GM04503 (cell line): Measurements from ENCODE around the gene TMPRSS9.
"Not testable (repeated sequence)": the region's sequence is repeated elsewhere in the genome, so short reads cannot be mapped to it uniquely, and the experiment has no call there.

Experiments
- DNase-seq: peaks from one replicate; pipeline ENCODE4 v3.0.0-alpha.2; 2012; ENCODE audit warnings: low read depth

TMPRSS9 gene

DNA sequence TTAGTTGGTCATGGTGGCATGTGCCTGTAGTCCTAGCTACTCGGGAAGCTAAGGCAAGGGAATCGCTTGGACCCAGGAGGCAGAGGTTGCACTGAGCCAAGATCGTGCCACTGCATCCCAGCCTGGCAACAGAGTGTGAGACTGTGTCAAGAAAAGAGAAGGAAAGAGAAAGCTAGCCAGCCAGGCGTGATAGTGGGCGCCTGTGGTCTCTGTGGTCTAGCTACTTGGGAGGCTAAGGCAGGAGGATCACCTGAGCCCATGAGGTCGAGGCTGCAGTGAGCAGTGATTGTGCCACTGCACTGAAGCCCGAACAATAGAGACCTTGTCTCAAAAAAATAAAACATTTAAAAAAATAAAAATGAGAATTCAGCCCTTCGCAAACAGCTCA lies 34.0 kb downstream of the TMPRSS9 start:
- no peak for DNase-seq

DNA sequence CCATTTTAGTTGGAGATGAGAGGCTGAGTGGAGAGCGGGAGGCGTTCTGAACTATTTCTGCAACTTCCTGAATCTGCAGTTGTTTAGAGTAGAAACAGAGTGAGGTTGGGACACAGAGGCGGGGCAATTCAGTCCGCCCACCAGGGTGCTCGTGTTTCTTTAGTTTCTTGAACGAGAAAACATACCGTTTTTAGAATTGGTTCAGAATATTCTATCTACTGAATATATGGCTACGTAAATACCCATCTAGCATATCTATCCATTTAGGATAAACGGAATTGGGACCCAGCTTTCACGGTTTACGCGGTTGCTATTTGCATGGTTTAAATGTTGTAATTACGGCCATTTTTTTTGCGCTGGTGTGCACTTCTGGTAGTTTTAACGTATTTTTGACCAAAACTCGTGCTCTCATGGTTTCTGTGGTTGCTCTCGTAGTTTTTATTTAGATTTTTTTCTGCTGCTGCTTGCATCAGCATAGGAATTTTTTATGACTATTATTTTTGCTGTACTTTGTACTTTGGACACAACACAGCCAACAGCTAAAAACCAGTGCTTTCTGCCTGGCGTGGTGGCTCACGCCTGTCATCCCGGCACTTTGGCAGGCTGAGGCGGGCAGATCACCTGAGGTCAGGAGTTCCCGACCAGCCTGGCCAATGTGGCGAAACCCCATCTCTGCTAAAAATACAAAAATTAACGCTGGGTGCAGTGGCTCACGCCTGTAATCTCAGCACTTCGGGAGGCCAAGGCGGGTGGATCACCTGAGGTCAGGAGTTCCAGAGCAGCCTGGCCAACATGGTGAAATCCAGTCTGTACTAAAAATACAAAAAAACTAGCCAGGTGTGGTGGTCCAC lies 34.6 kb downstream of the TMPRSS9 start:
- DNase-seq: no peak

DNA sequence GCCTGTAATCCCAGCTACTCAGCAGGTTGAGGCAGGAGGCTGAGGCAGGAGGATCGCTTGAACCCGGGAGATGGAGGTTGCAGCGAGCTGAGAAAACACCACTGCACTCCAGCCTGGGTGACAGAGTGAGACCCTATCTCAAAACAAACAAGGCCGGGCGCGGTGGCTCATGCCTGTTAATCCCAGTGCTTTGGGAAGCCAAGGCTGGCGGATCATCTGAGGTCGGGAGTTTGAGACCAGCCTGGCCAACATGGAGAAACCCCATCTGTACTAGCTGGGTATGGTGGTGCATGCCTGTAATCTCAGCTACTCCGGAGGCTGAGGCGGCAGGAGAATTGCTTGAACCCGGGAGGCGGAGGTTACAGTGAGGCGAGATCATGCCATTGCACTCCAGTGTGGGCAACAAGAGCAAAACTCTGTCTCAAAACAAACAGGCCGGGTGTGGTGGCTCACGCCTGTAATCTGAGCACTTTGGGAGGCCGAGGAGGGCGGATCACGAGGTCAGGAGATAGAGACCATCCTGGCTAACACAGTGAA lies 35.3 kb downstream of the TMPRSS9 start:
- DNase-seq: not testable (repeated sequence)

DNA sequence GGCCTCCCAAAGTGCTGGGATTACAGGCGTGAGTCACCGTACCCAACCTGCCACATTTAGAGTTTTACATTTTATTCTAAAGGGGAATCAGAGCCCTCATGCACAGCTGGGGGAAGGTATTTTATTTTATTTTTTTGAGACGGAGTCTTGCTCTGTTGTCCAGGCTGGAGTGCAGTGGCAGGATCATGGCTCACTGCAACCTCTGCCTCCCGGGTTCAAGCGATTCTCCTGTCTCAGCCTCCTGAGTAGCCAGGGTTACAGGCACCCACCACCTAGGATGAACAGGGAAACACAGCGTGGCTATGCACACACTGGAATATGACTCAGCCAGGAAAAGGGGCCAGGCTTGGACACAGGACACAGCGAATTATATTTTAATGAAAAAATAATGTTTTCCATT lies 37.1 kb downstream of the TMPRSS9 start:
- not testable (repeated sequence) for DNase-seq

DNA sequence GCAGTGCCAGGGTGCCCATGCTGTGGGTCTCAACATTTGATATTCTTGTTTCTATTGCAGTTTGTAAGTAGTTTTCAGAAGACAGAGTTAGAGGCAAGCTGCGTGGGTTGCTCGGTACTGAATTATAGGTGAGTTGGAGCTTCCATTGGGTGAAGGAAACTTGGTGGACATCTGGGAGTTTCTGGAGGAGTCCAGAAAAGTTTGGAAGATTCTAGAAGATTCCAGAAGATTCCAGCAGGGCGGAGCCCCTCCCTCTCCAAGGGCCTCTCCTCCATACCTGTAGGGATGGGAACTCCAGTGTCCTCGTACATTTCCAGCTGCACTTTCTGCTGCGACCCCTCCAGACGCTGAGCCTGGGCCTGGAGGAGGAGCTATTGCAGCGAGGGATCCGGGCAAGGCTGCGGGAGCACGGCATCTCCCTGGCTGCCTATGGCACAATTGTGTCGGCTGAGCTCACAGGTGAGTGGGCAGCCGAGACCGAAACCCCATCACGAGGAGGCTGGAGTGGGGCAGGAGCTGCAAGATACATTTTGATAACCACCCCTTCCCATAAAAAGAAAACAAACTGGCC lies 38.8 kb downstream of the TMPRSS9 start:
- DNase-seq: no peak

DNA sequence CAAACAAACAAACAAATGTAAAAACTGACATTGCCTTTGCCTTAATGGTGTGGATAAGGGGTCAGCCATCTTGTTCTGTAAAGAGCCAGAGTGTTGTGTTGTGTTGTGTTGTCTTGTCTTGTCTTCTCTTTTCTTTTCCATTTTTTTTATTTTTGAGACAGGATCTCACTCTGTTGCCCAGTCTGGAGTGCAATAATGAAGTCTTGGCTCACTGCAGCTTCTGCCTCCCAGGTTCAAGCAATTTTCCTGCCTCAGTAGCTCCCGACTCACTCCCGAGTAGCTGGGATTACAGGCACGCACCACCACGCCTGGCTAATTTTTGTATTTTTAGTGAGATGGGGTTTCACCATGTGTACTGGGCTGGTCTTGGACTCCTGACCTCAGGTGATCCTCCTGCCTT lies 39.5 kb downstream of the TMPRSS9 start:
- DNase-seq: no peak

DNA sequence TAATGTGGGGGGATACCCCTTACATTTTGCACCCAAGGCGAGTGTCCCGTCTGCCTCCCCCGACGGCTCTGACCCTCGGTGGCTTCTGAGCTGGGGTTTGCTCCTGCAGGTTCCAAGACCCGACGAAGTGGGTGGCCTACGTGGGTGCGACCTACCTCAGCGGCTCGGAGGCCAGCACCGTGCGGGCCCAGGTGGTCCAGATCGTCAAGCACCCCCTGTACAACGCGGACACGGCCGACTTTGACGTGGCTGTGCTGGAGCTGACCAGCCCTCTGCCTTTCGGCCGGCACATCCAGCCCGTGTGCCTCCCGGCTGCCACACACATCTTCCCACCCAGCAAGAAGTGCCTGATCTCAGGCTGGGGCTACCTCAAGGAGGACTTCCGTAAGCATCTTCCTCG lies 48.2 kb downstream of the TMPRSS9 start:
- DNase-seq: no peak

DNA sequence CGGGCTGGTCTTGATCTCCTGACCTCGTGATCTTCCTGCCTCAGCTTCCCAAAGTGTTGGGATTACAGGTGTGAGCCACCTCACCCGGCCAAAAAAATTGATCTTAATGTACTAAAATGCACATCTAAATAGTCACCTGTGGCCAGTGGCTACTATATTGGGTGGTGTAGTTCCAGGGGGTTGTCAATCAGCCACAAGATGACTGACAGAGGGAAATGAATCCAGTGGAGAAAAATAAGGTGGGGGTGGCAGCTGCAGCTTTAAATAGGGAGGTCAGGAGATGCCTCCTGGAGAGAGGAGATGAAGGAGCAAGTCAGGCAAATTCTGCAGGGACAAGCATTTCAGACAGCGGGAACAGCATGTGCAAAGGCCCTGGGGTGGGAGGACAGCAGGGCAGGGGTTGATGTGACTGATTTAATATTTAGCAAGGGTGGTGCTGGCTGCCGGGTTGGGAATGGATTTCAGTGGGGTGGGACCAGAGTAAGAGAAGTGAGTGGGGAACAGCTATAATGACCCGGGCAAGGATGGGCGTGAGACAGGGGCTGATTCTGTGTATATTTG lies 49.4 kb downstream of the TMPRSS9 start:
- no peak for DNase-seq

DNA sequence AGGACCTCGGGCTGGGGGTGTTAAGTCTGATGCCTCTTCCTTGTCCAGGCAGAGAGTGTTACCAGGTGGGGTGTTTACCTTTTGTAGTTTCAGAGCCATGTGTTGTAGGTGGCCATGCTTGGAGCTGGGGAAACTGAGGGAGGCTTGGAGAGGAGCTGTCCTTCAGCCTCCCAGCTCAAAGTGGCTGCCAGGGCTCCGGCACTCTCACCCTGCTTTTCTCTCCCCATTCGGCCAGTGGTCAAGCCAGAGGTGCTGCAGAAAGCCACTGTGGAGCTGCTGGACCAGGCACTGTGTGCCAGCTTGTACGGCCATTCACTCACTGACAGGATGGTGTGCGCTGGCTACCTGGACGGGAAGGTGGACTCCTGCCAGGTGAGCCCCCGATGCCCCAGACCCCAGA lies 50.0 kb downstream of the TMPRSS9 start:
- DNase-seq: no peak

DNA sequence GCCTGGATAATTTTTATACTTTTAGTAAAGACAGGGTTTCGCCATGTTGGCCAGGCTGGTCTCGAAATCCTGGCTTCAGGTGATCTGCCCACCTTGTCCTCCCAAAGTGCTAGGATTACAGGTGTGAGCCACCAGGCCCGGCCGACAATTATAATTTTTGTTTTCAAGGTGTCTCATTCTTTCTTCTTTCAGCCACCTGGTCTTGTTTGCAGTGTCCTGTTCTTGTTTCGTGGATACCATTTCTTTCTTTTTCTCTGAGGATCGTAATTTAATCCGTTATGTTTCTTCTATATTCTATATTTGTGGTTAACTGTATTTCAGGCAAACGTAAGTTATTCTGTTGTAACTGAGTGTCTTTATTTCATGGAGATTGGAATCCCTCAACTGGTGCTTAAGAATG lies 51.6 kb downstream of the TMPRSS9 start:
- DNase-seq: no peak

DNA sequence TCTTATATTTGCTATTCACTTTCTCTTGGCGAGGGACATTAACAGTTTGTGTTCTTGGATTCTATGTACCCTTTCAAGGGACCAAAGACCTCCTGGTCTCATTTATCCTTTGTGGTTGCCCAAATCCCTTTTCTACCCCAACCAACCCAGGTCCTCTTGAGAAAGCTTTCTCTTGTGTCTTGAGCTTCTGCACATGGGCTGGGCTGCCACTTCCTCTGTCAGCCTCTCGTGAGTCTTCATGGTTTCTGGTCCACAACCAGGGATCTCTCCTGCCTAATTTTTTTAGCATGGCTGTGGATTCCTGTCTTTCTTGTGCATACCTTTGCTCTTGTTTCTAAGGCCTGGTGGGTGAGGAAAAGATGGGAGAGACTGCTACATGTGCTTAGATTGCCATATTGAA lies 52.4 kb downstream of the TMPRSS9 start:
- DNase-seq: no peak

DNA sequence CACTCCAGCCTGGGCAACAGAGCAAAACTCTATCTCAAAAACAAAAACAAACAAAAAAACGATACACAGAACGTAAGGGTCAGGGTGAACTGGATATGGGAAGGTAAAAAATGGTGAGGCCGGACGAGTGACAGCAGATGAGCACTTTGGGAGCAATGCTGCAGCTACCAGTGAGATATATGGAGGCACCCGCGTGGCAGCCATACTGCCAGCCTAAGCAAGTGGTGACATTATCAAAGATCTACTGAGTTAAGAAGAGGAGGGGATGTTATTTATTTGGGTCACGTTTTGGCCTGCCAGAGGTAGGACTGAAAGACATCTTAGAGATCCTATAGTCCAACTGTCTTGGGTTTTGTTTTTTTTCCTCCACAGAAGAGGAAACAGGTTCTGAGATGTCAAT lies 53.1 kb downstream of the TMPRSS9 start:
- DNase-seq: no peak

DNA sequence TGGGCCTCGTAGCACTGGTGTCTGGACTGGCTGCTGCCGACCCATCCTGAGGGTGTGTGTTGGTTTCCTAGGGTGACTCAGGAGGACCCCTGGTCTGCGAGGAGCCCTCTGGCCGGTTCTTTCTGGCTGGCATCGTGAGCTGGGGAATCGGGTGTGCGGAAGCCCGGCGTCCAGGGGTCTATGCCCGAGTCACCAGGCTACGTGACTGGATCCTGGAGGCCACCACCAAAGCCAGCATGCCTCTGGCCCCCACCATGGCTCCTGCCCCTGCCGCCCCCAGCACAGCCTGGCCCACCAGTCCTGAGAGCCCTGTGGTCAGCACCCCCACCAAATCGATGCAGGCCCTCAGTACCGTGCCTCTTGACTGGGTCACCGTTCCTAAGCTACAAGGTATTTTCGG lies 53.6 kb downstream of the TMPRSS9 start:
- no peak for DNase-seq

DNA sequence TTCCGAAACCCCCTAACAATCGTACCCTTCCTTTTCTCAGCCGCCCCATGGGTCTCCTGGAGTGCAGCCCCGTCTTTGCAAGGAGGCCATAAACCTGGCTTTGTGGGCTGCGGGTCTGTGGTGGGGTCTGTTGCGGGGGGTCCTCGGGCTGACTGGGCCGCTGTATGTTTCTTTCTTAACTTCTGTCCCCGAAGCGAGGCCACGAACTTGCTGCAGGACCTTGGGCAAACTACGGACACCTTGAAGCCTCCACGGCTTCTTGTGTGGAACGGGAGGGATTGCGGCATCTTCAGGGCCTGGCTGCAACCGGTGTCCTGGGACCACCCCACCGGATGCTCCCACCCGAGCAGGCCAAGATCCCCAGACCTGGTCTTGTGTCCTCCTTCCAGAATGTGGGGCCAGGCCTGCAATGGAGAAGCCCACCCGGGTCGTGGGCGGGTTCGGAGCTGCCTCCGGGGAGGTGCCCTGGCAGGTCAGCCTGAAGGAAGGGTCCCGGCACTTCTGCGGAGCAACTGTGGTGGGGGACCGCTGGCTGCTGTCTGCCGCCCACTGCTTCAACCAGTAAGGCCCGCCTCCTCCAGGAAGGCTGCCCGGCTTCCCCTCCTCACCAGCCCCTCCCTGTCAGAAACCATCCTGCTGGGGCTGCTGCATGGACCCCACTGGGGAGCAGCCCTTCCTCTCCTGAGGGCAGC lies 55.4 kb downstream of the TMPRSS9 start:
- DNase-seq: no peak

DNA sequence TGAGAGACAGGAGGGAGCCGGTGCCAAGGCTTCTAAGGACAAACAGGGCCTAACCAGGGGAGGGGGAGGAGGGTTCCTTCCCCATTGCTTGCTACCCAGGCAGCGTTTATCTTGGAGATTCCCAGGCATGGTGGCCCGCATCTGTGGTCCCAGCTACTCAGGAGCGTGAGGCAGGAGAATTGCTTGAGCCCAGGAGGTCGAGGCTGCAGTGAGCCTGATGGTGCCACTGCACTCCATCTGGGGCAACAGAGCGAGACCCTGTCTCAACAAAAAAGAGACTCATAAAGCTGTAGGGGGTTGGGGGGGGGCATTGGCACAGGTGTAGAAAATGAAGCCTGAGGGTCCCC lies 55.9 kb downstream of the TMPRSS9 start:
- DNase-seq: no peak

DNA sequence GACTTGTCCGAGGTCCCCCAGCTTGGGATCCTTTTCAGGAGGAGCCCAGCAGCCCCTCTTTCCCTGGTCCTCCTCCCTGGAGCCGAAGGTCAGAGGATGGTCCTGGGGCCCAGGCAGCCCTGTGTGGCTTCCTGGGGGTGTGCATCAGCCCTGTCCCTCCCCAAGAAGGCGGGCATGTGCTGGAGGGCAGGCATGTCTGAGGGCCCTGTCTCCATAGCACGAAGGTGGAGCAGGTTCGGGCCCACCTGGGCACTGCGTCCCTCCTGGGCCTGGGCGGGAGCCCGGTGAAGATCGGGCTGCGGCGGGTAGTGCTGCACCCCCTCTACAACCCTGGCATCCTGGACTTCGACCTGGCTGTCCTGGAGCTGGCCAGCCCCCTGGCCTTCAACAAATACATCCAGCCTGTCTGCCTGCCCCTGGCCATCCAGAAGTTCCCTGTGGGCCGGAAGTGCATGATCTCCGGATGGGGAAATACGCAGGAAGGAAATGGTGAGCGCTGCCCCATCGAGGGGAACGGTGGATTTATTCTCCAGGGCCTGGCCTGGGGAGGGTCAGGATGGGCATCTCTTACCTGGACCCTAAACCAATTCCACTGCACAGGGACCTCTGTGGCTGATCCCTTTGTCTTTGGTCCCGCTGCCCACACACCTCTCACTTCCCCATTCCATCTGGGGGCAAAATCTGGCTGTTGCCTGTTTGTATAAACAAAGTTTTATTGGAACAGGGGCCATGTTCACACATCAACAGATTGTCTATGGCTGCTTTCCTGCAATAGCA lies 56.4 kb downstream of the TMPRSS9 start:
- no peak for DNase-seq

DNA sequence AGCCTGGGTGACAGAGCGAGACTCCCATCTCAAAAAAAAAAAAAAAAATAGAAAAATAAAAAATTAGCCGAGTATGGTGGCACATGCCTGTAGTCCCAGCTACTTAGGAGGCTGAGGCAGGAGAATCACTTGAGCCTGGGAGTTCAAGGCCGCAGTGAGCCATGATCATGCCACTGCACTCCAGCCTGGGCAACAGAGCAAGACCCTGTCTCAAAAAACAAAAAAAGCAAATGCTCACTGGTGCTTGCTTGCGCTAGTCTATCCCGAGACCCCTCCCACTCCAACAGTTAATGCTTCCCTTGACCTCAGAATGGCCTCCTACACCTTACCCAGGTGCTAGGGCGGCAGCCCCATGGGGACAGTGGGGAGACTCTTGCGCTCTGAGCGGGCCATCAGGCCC lies 57.4 kb downstream of the TMPRSS9 start:
- DNase-seq: not testable (repeated sequence)

DNA sequence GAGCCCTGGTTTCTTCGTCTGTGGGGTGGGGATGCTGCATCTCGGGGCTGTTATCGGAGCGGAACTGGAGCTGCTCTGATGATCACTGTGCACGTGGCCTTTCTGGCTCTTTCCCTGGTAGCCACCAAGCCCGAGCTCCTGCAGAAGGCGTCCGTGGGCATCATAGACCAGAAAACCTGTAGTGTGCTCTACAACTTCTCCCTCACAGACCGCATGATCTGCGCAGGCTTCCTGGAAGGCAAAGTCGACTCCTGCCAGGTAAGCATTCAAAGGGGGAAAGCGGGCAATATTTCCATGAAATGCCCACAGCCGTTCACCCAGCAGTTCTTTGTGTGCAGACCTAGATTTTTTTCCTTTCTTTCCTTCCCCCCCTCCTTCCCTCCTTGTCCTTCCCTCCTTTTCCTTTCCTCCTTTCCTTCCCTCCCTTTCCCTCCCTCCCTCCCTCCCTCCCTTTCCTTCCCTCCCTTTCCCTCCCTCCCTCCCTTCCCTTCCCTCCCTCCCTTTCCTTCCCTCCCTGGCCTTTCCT lies 57.9 kb downstream of the TMPRSS9 start:
- no peak for DNase-seq

DNA sequence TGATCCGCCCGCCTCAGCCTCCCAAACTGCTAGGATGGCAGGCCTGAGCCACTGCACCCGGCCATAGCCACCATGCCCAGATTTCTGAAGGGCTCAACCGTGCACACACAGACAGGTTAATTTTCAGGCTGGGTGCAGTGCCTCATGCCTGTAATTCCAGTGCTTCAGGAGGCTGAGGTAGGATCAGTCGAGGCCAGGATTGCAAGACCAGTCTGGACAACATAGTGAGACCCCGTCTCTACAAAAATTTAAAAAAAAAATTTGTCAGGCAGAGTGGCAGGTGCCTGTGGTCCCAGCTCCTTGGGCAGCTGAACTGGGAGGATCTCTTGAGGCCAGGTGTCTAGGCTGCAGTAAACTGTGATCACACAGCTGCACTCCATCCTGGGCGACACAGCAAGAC lies 59.7 kb downstream of the TMPRSS9 start:
- DNase-seq: no peak

DNA sequence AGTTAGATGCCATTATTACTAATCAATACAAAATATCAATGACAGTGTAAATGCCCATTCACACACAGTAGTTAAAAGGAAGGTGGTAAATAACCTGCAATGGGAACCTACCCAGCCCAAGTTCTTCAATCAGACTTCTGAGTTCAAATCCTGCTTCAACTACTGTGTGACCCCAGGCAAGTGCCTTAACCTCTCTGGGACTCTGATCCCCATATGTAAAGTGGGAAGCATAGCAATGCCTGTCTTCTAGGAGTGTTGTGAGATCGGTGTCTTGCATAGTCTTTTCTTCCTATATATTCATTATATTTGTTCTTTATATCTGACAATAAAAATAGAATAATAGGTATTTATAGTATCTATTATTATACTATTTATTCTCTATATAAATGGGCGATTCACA lies 60.4 kb downstream of the TMPRSS9 start:
- no peak for DNase-seq

DNA sequence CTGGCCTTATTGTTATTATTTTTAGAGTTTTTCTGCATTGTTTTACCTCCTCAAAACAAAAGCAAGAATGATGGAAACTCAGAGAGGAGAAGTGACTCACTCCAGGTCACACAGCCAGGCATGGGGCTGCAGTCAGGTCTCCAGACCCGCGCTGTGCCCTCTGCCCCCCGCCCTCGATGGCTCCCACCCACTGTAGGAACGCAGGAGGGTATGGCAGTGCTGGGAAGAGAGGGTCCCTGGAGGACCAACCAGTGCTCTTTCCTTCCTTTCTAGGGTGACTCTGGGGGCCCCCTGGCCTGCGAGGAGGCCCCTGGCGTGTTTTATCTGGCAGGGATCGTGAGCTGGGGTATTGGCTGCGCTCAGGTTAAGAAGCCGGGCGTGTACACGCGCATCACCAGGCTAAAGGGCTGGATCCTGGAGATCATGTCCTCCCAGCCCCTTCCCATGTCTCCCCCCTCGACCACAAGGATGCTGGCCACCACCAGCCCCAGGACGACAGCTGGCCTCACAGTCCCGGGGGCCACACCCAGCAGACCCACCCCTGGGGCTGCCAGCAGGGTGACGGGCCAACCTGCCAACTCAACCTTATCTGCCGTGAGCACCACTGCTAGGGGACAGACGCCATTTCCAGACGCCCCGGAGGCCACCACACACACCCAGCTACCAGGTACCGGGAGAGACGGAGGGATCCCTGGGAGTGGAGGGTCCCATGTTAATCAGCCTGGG lies 61.7 kb downstream of the TMPRSS9 start:
- no peak for DNase-seq
